SHP77 (cell line): ENCODE data around the gene TDRD9.

ENCODE experiments used
- DNase-seq, 2 experiments: peaks; one replicate each; lab custom pipeline; 2025; lab: John Stamatoyannopoulos, UW

The TDRD9 gene

GRCh38 chr14:104091061-104091926 lies 163.0 kb downstream of the TDRD9 start:
- no peak for DNase-seq

DNA sequence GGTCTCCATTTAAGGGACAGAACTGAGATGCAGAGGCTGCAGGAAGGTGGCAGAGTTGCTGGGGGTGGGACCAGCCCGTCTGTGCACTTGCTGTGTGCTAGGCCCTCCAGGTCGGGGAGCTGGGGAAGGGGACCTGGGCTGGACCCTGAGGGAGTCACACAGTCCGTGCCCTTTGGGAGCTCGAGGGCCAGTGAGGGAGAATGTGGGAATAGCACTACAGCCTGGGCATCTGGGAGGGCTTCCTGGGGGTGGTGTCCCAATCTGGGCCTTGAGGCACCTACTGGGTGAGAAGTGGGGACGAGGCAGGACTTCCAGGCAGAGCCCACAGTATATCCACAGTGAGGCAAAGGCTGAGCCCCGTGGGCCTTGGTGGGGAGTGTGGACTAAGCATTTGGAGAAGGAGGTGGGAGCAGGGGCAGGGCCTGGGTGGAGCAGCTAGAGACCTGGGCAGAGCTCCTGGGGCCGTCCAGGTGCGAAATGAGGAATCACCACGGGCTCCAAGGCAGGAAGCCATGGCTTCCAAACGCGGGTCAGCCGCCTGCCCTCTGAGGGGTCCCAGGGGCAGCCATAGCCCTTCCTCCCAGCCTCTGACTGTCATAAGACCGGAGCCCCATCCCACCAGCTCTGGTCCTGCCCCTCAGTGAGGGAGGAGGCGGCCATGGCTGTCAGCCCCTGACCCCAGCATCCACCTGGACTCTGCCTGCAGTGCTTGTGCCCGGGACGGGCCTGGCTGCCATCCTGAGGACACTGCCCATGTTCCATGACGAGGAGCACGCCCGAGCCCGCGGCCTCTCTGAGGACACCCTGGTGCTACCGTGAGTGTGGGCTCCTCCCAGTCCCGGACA lies 163.9 kb downstream of the TDRD9 start:
- no peak for DNase-seq

DNA sequence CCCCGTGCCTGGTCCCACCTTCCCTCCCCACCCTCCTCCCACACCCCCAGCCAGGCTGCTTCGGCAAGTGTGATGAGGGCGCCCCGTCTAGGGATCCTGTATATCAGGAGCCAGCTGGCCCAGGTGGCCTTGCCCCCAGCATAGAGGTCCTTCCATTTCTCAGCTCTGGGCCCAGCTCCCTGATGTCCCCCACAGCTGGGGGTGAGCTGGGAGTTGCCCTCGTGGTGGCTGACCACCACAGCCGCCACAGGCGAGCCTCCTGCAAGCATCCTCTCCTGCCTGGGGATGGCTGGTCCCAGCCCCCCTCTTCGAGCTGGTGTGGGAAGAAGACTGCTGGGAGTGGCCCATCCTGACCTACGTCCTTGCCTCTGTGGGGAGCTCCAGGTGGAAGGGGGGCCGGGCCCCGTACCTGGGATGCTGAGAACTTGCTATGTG lies 164.7 kb downstream of the TDRD9 start:
- DNase-seq = no peak

DNA sequence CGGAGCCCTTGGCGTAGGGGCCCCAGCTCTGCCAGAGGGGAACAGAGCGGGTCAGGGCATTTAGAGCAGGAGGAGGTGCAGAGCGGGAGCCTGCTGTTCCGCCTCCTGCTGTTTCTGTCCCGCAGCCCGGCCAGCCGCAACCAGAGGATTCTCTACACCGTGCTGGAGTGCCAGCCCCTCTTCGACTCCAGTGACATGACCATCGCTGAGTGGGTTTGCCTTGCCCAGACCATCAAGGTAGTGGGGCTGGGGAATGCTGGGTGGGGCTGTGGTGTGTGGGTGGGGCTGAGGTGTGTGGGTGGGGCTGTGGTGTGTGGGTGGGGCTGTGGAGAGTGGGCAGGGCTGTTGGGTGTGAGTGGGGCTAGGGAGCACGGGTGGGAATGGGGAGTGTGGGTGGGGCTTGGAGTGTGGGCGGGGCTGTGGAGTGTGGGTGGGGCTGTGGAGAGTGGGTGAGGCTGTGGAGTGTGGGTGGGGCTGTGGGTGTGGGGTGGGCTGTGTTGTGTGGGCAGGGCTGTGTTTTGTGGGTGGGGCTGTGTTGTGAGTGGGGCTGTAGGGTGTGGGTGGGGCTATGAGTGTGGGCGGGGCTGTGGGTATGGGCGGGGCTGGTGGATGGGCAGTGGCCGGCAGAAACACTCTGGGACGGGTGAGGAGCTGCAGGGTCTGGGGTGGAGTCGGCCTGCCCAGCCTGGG lies 165.3 kb downstream of the TDRD9 start:
- DNase-seq = no peak

GRCh38 chr14:104094056-104094708 lies 165.9 kb downstream of the TDRD9 start:
- DNase-seq = no peak

DNA sequence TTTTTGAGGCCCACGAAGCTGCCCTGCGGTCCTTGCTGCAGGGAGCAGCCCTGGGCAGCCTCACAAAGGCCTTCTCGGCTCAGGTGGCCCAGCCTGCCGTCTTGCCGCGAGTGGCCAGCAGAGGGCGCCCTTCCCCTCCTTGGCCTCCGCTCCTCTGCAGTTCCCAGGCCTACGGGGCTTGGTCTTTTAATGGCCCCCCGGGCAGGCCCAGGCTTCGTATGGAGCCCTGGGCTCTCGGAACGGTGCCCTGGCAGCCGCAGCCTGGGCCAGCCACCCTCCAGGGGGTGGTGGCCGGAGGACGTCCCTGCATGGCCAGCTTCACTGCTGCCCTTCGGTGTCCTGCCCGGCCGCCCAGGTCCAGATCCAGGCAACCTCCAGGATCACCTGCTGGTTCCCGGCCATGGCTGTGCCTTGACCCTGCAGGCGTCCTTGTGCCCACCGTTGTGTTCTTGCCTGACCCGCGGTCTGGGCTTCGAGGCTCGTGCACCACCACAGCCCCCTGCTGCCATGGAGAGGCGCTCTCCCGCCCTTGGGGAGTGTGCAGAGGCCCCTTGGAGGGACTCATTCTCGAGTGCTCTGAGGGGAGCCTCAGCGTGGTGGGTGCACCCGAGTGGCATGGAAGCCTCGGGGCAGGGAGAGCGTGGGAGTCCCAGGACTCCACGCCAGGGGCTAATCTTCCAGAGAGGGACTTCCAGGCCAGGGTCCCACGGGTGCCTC lies 166.6 kb downstream of the TDRD9 start:
- DNase-seq = peak in 1 of 2 experiments; percentile 21

GRCh38 chr14:104095426-104096310 lies 167.4 kb downstream of the TDRD9 start:
- no peak for DNase-seq

DNA sequence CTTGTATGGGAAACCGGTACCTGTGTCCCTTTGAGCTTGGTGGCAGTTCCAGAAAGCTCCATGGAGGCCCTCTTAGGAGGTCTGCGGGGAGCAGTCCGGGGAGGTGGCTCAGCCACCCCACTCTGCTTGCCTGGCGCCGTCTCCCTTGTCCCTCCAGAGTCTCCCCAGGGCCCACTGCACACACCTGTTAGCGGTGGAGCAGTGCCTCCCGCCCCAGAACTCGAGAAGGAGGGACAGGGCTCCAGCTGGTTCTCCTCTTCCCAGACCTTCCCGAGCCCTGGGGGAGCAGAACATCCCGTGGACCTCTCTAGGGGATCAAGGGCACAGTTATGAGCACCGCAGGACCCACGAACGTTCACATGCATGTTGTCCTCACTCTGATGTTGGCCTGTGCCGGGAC lies 168.1 kb downstream of the TDRD9 start:
- no peak for DNase-seq

GRCh38 chr14:104096751-104097700 lies 168.8 kb downstream of the TDRD9 start:
- peak in 1 of 2 experiments; percentile 20 for DNase-seq

DNA sequence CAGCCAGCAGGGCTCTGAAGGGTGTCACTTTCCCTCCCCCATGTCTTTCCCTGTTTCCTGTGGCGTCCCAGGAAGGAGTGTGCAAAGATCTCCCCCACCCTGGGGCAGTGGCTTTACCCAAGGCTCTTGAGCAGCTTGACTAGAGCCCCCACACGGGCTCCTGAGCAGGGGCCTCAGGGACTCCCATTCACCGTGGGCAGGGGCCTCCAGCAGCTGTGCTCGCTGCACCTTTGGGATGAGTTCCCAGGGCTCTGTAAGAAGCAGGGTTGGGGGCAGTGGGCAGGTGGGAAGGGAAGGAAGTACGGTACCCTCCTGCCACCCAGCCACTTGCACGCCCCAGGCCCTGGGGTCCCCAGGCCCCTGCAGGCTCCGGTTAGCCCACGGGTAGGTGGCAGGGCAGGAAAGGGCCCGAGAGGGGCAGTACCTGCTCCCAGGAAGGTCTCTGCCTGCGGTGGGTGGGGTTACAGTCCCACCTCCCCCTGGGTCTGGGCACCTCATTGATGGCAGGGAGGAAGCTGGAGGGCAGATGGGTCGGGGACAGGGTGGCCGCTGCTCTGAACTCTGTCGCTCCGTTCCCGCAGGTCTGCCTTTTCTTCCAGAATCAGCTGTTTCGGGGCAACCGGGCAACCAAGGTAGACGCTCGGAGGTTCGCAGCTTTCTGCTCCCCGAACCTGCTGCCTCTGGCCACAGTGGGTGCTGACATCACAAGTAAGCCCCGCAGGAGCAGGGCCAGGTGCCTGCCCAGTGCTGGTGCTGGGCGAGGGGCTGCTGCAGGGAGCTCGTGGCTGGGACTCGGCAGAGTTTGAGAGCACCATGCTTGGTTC lies 170.2 kb downstream of the TDRD9 start:
- no peak for DNase-seq

GRCh38 chr14:104099096-104100041 lies 171.1 kb downstream of the TDRD9 start:
- DNase-seq = no peak

GRCh38 chr14:104100171-104101085 lies 172.2 kb downstream of the TDRD9 start:
- DNase-seq = no peak

GRCh38 chr14:104101086-104101621 lies 172.9 kb downstream of the TDRD9 start:
- no peak for DNase-seq

GRCh38 chr14:104101651-104102281 lies 173.5 kb downstream of the TDRD9 start:
- no peak for DNase-seq
